BE2C (cell line): ENCODE measurements around the gene NSF.

Experiments
- DNase-seq: peaks from one replicate; pipeline ENCODE4 v3.0.0-alpha.2; 2020
- H3K27me3 ChIP-seq: fragments of 250-450 bp; sonication (Bioruptor Pico); 2 replicates; pipeline ENCODE4 v1.5.1; 2020; ENCODE audit warnings: mild to moderate bottlenecking
- H3K36me3 ChIP-seq: fragments of 250-450 bp; sonication (Bioruptor Pico); 2 replicates; pipeline ENCODE4 v1.5.1; 2020; ENCODE audit warnings: mild to moderate bottlenecking
- H3K4me1 ChIP-seq: fragments of 250-450 bp; sonication (Bioruptor Pico); 2 replicates; pipeline ENCODE4 v1.5.1; 2020
- H3K4me3 ChIP-seq: 2 replicates; pipeline ENCODE4 v1.5.1; 2011; ENCODE audit warnings: low read depth, low read length
- H3K9me3 ChIP-seq: fragments of 250-450 bp; sonication (Bioruptor Pico); 2 replicates; pipeline ENCODE4 v1.5.1; 2020
- CTCF ChIP-seq: IDR thresholded peaks from 2 replicates; pipeline ENCODE4 v1.5.1; 2012; ENCODE audit warnings: mild to moderate bottlenecking, low read depth, low read length

NSF gene

GRCh38 chr17:46785696-46786095 lies 195.2 kb downstream of the NSF start:
- no peak for DNase-seq
- H3K4me1 ChIP-seq, result no peaks in the 10 kb centered on the region
- no peak overlapping the region for H3K4me3 ChIP-seq
- no peaks in the 10 kb centered on the region for H3K27me3 ChIP-seq
- H3K36me3 ChIP-seq, result no peaks in the 10 kb centered on the region
- no peak for TF ChIP-seq CTCF
- H3K9me3 ChIP-seq, result no peaks in the 10 kb centered on the region

DNA sequence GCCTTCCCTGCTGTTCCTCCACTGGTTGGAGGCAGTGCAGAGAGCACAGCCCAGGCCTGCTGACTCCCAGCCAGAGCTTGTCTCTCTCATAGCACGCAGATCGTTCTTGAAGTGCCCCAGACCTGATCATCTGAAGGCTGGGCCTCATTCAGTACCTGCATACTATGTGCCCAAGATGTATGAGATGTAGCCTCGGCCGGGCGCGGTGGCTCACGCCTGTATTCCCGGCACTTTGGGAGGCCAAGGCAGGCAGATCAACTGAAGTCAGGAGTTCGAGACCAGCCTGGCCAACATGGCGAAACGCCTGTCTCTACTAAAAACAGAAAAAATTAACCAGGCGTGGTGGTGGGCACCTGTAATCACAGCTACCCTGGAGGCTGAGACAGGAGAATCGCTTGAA lies 197.0 kb downstream of the NSF start:
- no peaks in the 10 kb centered on the region for H3K4me1 ChIP-seq
- H3K4me3 ChIP-seq, result no peak overlapping the region
- H3K27me3 ChIP-seq, result no peaks in the 10 kb centered on the region
- no peaks in the 10 kb centered on the region for H3K36me3 ChIP-seq
- no peaks in the 10 kb centered on the region for H3K9me3 ChIP-seq
- no peak for DNase-seq
- no peak for TF ChIP-seq CTCF

GRCh38 chr17:46788300-46788699 lies 197.8 kb downstream of the NSF start:
- no peak for DNase-seq
- Histone ChIP-seq H3K9me3 (no peaks in the 10 kb centered on the region), H3K4me3 (no peak overlapping the region), H3K36me3 (no peaks in the 10 kb centered on the region), H3K4me1 (no peaks in the 10 kb centered on the region), H3K27me3 (no peaks in the 10 kb centered on the region)
- no peak for TF ChIP-seq CTCF

GRCh38 chr17:46788796-46789195 lies 198.3 kb downstream of the NSF start:
- no peak for TF ChIP-seq CTCF
- Histone ChIP-seq H3K9me3 (no peaks in the 10 kb centered on the region), H3K4me1 (no peaks in the 10 kb centered on the region), H3K4me3 (no peak overlapping the region), H3K36me3 (no peaks in the 10 kb centered on the region), H3K27me3 (no peaks in the 10 kb centered on the region)
- DNase-seq, result no peak

DNA sequence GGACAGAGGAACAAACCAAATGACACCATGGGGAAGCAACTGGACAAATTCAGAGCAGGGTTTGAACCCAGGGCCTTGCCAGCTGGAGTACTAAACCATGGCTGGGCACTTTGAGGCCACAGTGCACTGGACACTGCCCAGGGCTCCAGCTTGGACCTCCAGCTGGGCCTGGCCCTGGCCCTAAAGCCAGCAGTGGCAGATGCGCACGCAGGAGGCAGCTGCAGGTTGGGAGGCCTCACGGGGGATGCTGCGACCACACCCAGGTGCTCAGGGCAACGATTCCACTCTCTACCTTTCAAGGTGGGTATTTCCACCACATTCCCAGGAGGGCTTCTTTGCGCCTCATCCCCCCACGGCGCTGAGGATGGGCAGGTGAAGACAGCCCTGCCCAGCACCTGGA lies 199.1 kb downstream of the NSF start:
- Histone ChIP-seq H3K9me3 (no peaks in the 10 kb centered on the region), H3K4me3 (no peak overlapping the region), H3K27me3 (no peaks in the 10 kb centered on the region), H3K4me1 (no peaks in the 10 kb centered on the region), H3K36me3 (no peaks in the 10 kb centered on the region)
- DNase-seq, result no peak
- TF ChIP-seq CTCF, result no peak

DNA sequence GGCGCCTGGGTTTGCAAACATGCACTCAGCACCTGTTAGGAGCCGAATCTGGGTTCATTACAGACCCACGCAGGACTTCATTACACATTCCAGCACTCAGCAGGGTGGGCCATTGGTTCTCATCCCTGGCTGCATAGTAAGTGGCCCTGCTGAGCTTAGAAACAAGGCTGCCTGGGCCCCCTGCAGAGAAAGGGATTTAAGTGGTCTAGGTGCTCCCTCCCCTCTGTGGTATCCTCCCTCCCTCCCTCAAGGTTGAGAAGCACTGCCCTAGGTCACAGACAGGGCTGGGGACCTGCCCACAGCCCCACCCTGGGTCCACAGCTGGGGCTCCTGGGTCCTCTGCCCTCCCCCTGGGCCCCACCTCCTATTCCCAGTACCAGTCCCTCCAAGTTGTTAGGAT lies 199.7 kb downstream of the NSF start:
- TF ChIP-seq CTCF, result no peak
- DNase-seq, result no peak
- Histone ChIP-seq H3K4me3 (no peak overlapping the region), H3K27me3 (no peaks in the 10 kb centered on the region), H3K9me3 (no peaks in the 10 kb centered on the region), H3K36me3 (no peaks in the 10 kb centered on the region), H3K4me1 (no peaks in the 10 kb centered on the region)
